IPS-15b (cell line): Measurements from ENCODE around the gene RAB17.

Experiments used
- H3K27me3 ChIP-seq: one replicate; pipeline ENCODE4 v1.6.1; 2013; ENCODE audit warnings: low read length; ENCODE audit not compliant: control insufficient read depth, insufficient read depth
- H3K36me3 ChIP-seq: one replicate; pipeline ENCODE4 v1.6.1; 2013; ENCODE audit warnings: low read length; ENCODE audit not compliant: control insufficient read depth, insufficient read depth
- H3K4me1 ChIP-seq: one replicate; pipeline ENCODE4 v1.6.1; 2013; ENCODE audit warnings: mild to moderate bottlenecking, low read length; ENCODE audit not compliant: control insufficient read depth, insufficient read depth
- H3K4me3 ChIP-seq: one replicate; pipeline ENCODE4 v1.5.1; 2013; ENCODE audit warnings: low read depth, low read length
- H3K9ac ChIP-seq: one replicate; pipeline ENCODE4 v1.6.1; 2013; ENCODE audit warnings: low read depth, mild to moderate bottlenecking, low read length
- H3K9me3 ChIP-seq: one replicate; pipeline ENCODE4 v1.6.1; 2013; ENCODE audit warnings: mild to moderate bottlenecking, low read length; ENCODE audit not compliant: control insufficient read depth, insufficient read depth

Gene RAB17

DNA sequence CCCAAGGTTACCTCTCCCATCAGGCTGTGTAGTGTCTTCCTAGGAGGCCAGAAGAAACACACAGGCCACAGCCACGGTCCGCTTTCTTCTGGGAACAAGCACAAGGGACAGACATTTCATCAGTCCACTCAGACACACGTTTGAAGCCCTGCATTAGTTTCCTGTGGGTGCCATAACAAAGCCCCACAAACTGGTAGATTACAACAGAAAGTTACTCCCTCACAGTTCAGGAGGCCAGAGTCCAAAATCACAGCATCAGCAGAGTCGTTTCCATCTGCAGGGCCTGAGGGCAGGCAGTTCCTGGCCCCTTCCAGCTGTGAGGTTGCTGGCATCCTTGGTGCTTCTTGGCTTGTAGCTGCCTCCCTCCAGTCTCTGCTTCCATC lies 32.9 kb downstream of the RAB17 start:
- Histone ChIP-seq H3K27me3 (no peaks in the 10 kb centered on the region), H3K9me3 (peaks cover 3% of the 10 kb centered on the region), H3K4me1 (no peaks in the 10 kb centered on the region), H3K4me3 (no peak overlapping the region), H3K36me3 (peaks cover 2% of the 10 kb centered on the region), H3K9ac (no peak overlapping the region)

DNA sequence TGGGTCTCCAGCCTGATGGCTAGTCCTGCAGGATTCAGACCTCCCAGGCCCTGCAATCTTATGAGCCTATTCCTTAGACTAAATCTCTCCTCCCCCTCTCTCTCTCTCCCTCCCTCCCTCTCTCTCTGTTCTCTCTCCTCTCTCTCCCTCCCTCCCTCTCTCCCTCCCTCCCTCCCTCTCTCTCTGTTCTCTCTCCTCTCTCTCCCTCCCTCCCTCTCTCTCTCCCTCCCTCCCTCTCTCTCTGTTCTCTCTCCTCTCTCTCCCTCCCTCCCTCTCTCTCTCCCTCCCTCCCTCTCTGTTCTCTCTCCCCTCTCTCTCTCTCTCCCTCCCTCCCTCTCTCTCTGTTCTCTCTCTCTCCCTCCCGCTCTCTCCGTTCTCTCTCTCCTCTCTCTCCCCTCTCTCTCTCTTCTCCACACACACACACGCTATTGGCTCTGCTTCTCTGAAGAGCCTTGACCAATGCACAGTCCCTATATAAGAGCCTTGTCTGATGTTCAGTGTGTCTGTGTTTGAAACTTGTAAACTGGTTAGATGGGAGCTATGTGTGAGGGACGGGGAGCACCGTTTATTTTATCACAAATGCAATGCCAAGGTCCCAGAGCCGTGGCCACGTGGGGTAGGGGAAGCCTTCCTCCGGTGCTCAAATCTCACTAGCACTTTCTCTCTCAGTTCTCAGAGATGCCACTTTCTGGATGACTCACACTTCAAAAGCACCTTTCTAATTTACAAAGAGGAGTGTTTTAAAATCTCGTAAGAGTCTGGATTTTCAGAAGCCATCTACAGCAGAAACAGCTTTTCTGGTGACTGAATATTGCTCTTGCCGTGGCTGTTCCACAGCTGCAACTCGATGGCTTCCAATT lies 33.5 kb downstream of the RAB17 start:
- no peaks in the 10 kb centered on the region for H3K27me3 ChIP-seq
- no peak overlapping the region for H3K4me3 ChIP-seq
- H3K36me3 ChIP-seq = peaks cover 2% of the 10 kb centered on the region
- H3K9ac ChIP-seq = no peak overlapping the region
- peaks cover 3% of the 10 kb centered on the region for H3K9me3 ChIP-seq
- H3K4me1 ChIP-seq = no peaks in the 10 kb centered on the region

DNA sequence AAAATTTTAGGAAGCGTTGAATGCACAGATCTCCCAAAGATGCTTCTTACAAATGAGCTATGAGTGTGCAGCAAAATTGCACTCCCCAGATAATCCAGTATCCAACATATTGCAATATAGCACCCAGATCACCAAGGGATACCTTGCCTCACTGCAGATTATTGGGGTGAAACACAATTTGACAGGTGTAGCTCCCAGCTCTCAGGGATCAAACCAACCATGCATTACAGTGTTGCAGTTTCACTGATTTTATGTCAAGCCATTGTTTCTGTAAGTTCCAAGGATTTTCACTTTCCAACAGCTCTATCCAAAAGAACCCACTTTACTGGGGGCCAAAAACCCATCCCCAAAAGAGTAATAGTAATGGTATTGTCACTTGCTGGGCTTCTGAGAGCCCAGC lies 35.0 kb downstream of the RAB17 start:
- no peak overlapping the region for H3K9ac ChIP-seq
- H3K9me3 ChIP-seq = peaks cover 3% of the 10 kb centered on the region
- H3K27me3 ChIP-seq = no peaks in the 10 kb centered on the region
- no peaks in the 10 kb centered on the region for H3K4me1 ChIP-seq
- no peak overlapping the region for H3K4me3 ChIP-seq
- H3K36me3 ChIP-seq = peaks cover 2% of the 10 kb centered on the region

DNA sequence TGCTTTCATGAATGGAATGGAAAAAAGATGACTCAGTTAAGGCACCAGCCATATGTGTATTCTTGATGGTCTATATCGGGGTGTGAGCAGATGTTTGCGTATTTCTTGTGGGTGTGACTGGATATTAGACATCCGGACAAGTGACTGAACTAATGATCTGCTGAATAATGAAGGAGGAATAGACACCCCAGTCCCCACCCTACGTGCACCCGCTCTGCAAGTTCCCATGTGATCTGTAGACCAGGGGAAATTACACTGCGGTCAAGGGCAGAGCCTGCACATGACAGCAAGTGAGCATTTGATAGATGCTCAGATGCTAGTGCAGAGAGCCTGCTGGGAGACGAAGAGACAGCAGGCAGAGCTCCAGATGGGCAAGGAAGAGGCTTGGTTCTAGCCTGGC lies 36.6 kb downstream of the RAB17 start:
- Histone ChIP-seq H3K9ac (no peak overlapping the region), H3K4me3 (no peak overlapping the region), H3K9me3 (peaks cover 3% of the 10 kb centered on the region), H3K4me1 (no peaks in the 10 kb centered on the region), H3K36me3 (peaks cover 2% of the 10 kb centered on the region), H3K27me3 (no peaks in the 10 kb centered on the region)

DNA sequence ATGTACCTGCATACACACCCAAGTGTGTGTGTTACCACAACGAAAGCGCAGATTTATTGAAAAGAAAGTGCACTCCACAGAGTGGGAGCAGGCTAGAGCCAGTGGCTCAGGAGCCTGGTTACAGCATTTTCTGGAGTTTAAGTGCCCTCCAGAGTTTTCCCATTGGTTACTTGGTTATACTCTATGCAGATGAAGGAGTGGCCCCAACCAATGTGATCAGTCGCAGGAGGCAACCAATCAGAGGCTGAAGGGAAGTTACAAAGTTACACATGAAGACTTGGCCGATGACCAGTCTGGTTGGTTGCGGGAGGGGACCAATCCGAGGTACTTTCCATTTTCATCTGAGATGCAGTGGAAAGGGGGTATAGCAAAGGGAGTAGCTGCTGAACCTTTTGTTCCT lies 37.6 kb downstream of the RAB17 start:
- Histone ChIP-seq H3K27me3 (no peaks in the 10 kb centered on the region), H3K4me3 (no peak overlapping the region), H3K36me3 (peaks cover 2% of the 10 kb centered on the region), H3K9me3 (peaks cover 3% of the 10 kb centered on the region), H3K4me1 (no peaks in the 10 kb centered on the region), H3K9ac (no peak overlapping the region)

DNA sequence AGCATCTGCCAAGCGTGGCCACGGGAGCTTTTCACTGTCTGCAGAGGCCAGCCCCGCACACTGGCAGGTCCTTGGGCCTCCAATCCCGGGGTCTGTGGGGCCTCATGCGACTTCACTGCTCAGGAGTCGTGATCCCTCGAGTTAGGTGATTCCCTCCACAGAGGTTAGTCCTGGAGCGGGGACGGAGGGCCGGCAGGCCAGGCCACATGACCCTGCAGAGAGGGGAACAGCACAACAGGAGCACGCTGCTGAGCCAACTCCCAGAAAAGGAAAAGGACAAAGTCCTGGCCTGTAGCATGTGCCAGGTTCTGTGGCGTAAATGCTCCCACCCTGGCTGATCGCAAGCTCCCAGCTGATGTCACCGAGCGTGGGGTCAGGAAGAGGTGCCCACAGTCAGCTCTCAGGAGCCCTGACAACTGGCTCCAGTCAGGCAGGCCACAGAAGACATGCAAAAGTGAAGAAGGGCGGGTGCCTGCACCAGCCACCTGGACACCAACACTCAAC lies 39.4 kb downstream of the RAB17 start:
- H3K4me1 ChIP-seq = no peaks in the 10 kb centered on the region
- H3K9me3 ChIP-seq = peaks cover 3% of the 10 kb centered on the region
- H3K27me3 ChIP-seq = no peaks in the 10 kb centered on the region
- H3K36me3 ChIP-seq = peaks cover 2% of the 10 kb centered on the region
- no peak overlapping the region for H3K9ac ChIP-seq
- no peak overlapping the region for H3K4me3 ChIP-seq

DNA sequence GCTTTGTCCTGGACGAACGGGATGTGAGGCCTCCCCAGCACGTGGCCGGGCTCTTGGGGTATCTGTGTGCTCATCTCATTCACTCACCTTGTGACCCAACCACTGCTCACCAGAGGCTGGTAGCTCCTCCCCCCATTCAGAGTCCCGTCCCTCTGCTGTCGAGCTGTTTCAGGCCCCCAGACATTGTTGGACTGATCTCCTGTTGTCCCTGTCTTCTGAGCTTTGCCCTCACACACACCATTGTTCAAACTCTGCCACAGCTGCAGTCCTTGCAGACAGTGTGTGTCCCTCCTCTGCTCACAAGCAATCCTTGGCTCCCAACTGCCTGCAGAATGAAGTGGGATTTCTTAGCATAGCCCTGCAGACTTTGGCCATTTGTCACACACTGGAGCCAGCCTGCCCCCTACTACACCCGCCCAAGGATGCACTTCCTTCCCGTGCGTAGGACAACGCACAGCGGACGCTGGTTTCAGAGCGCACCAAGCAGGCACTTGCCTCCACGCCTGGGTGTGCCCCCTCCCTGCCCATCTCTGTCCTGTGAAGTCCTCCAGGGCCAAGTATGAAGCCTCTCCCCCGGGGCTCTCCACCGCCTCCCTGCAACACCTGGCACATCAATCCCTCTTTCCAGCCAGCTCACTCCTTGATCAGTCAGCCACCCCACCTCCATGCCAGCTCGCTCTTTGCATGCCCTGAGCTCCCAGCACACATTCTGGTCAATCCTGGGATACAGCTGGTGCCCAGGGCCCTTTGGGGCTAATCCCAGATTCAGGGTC lies 40.7 kb downstream of the RAB17 start:
- no peaks in the 10 kb centered on the region for H3K4me1 ChIP-seq
- H3K9ac ChIP-seq = no peak overlapping the region
- H3K36me3 ChIP-seq = peaks cover 2% of the 10 kb centered on the region
- peaks cover 3% of the 10 kb centered on the region for H3K9me3 ChIP-seq
- H3K27me3 ChIP-seq = no peaks in the 10 kb centered on the region
- H3K4me3 ChIP-seq = no peak overlapping the region

DNA sequence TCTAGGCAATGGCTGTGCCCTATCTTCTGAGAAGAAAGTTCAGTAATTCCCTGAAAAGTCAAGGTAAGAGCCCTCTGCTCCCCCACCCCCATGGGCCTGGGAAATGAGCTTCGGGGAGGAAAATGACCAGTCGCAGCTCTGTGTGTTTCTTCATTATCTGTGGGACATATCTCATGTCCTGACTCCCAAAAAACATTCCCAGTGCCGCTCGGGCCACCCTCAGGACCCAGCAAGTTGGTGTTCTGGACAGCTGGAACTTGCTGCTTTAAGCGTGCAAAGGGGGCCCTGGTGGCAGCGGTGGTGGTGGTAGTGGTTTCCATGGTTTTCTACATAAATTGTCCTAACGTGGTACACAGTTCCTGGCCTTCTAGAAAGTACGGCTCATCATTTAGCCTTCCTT lies 41.3 kb downstream of the RAB17 start:
- peaks cover 3% of the 10 kb centered on the region for H3K9me3 ChIP-seq
- no peak overlapping the region for H3K9ac ChIP-seq
- H3K36me3 ChIP-seq = peaks cover 2% of the 10 kb centered on the region
- H3K27me3 ChIP-seq = no peaks in the 10 kb centered on the region
- H3K4me3 ChIP-seq = no peak overlapping the region
- no peaks in the 10 kb centered on the region for H3K4me1 ChIP-seq

DNA sequence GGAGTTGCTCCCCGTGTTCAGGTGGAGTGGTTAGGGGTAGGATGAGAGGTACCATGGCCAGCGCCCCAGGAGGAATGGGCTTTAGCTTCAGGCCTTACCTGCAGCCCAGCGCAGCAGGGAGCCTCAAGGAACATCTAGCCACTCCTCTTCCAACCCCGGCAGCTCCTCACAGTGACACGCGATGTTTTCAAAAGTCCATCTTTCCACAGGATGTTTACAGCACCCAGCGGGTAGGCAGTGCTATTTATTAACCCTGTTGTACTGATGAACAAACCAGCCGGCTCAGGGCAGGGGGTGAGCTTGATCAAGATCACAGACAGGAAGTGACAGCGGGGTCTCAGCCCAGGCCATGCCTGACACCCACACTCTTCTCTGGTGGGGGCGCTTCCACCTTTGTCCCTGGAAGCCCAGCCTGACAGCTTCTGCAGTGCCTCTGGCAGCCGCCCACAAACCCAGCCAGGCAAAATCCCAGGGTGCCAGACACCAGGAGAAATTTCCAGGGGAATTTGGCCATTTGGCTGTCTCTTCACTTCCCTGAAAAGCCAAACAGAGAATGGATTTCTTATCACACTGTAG lies 42.6 kb downstream of the RAB17 start:
- Histone ChIP-seq H3K27me3 (no peaks in the 10 kb centered on the region), H3K4me1 (no peaks in the 10 kb centered on the region), H3K36me3 (no peaks in the 10 kb centered on the region), H3K4me3 (no peak overlapping the region), H3K9me3 (peaks cover 3% of the 10 kb centered on the region), H3K9ac (no peak overlapping the region)

DNA sequence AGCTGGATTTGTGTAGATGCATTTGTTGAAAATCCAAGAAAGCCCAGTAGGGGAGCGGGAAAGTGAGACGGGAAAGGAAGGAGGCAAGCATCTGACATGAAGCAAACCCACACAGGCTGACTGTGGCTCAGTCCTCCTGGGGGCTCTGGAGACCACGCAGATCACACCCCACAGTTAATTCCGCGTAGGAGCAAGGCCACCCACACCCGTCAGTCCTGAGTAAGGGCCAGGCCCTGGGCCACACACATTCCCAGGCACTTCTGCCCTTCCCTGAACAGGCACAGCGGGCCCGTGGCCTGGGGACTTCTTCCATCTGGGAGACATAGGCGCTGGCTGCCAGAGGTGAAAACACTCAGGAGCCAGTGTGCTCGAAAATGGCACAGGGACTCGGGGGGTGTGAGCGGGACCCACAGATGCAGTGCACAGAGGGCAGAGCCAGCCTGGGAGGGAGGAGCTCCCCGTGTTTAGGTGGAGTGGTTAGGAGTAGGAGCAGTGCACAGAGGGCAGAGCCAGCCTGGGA lies 43.6 kb downstream of the RAB17 start:
- no peaks in the 10 kb centered on the region for H3K36me3 ChIP-seq
- no peaks in the 10 kb centered on the region for H3K27me3 ChIP-seq
- H3K4me3 ChIP-seq = no peak overlapping the region

DNA sequence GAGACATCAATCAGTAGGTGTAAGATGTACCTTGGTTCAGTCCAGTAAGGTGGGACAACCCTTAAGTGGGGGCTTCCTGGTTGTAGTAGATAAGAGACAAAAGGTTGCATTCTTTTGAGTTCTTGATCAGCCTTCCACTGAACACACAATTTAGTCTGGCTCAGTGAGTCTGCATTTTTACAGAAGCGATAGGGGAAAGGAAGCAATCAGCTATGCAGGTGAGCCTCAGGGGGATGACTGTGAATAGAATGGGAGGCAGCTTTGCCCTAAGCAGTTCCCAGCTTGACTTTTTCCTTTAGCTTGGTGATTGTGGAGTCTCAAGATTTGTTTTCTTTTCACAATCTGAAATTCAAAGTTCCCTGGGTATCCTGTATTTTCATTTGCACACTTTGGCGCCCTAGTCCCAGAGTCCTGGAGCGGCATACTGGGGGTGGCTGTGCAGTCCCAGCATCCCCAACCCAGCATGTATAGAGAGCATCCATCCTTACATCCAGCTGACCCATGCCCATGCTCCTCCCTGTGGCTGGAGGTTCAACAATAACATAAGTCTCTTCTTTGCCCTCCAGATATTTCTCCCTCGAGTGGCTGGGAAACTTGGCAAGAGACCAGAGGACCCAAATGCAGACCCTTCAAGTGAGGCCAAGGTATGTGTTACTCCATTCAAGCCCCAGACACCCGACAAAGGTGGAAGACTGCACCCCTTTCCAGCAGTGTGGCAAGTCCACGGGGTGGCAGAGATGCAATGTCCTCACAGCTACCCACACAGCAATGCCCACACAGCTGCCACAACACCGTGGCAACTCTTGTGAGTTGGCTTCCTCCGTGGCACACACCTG lies 44.3 kb downstream of the RAB17 start:
- Histone ChIP-seq H3K36me3 (no peaks in the 10 kb centered on the region), H3K9ac (no peak overlapping the region), H3K9me3 (no peaks in the 10 kb centered on the region), H3K4me1 (no peaks in the 10 kb centered on the region), H3K4me3 (no peak overlapping the region), H3K27me3 (no peaks in the 10 kb centered on the region)

More for the DNA sequence above, 43.6 kb downstream of the RAB17 start:
- H3K9ac ChIP-seq = no peak overlapping the region
- no peaks in the 10 kb centered on the region for H3K9me3 ChIP-seq
- no peaks in the 10 kb centered on the region for H3K4me1 ChIP-seq
